Prostate gland (tissue), 2 donors: ENCODE measurements around the gene PAK1. TPM values are rescaled to one million over a fixed set of nuclear protein-coding genes. Genes with fewer than 3 reads are reported as not detected.

ENCODE experiments used
- DNase-seq: peaks from one replicate; pipeline ENCODE4 v3.0.0-alpha.2; 2019; ENCODE audit warnings: low spot score
- H3K27ac ChIP-seq, 2 donors: fragments of 200-600 bp; sonication (generic); 2 replicates each; pipeline ENCODE4 v1.5.1; 2017 to 2019
- H3K27me3 ChIP-seq: fragments of 200-600 bp; sonication (generic); replicated peaks from 2 replicates; pipeline ENCODE4 v1.5.1; 2019; ENCODE audit not compliant: insufficient read depth
- H3K36me3 ChIP-seq, 2 donors: fragments of 200-600 bp; sonication (generic); 1 replicate in 1 of 2; 2 replicates in 1 of 2; pipeline versions ENCODE4 v1.5.1 to v1.8.1; 2017 to 2019
- H3K4me1 ChIP-seq: fragments of 200-600 bp; sonication (generic); replicated peaks from 2 replicates; pipeline ENCODE4 v1.5.1; 2019
- H3K4me3 ChIP-seq, 2 donors: fragments of 200-600 bp; sonication (generic); 2 replicates each; pipeline ENCODE4 v1.5.1; 2017 to 2019
- H3K9me3 ChIP-seq: fragments of 200-600 bp; sonication (generic); 2 replicates; pipeline ENCODE4 v1.5.1; 2017
- POLR2A ChIP-seq: fragments of 450-650 bp; IDR thresholded peaks from one replicate; pipeline ENCODE4 v1.6.1; 2016; ENCODE audit warnings: antibody characterized with exemption, mild to moderate bottlenecking
- POLR2AphosphoS5 ChIP-seq: sonication (generic); formaldehyde crosslinking; IDR thresholded peaks from one replicate; pipeline ENCODE4 v1.6.1; 2017; ENCODE audit warnings: antibody characterized with exemption
- WGBS: methylation state at CpG from one replicate; pipeline ENCODE4 v1.1.5; 2018; 5-methylcytosine and 5-hydroxymethylcytosine counted together
- intact Hi-C: fragments of 100-400 bp; cut with DNase I; formaldehyde crosslinking; loops from one replicate; pipeline ENCODE4 v1.14.2; 2022
- total RNA-seq, 2 donors: library from RNA; depleted of rRNA; stranded (reverse); fragments of >200 nt; gene quantifications; one replicate each; pipeline ENCODE4 v1.1.0, GENCODE V29; 2016
- TF ChIP-seq, protein P1 (sequence below), 4 experiments: fragments of 200-600 bp in 2 of 4; fragments of 450-650 bp in 2 of 4; sonication (generic) in 2 of 4; IDR thresholded peaks; 1 replicate in 3 of 4; 2 replicates in 1 of 4; pipeline ENCODE4 v1.5.1; 2016 to 2019; ENCODE audit warnings: antibody characterized with exemption in 4 of 4, mild to moderate bottlenecking in 2 of 4, moderate library complexity in 2 of 4

Gene PAK1
- total RNA-seq, 2 donors from 2014 or later, result 39.6 to 61.7 TPM

DNA sequence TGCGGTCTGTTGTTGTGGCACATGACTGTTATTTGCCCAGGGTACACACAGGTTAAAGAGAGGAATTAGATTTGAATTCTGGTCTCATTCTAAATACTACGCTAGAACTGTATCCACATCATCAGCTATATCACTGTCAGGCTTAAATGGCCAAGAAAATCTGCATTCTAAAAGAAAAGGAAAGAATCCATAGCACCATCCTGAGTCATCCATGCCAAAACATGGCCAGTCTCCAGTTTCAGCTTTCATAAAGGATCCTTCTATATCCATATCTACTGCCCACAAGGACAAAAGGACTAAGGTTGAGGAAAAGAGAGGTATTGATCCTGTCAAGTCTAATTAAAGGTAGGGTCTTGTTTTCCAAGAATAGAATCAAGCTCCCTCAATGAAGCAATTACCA, 98.8 kb downstream of the PAK1 start:
- H3K36me3 ChIP-seq, result no peaks in the 10 kb centered on the region
- no peaks in the 10 kb centered on the region for H3K27me3 ChIP-seq
- H3K27ac ChIP-seq, result no peak overlapping the region
- WGBS, result 86% methylated on average over 2 of the region's 2 CpGs
- H3K4me3 ChIP-seq, result no peak overlapping the region
- TF ChIP-seq POLR2A (no peak), POLR2AphosphoS5 (no peak)
- TF ChIP-seq, protein P1, sequence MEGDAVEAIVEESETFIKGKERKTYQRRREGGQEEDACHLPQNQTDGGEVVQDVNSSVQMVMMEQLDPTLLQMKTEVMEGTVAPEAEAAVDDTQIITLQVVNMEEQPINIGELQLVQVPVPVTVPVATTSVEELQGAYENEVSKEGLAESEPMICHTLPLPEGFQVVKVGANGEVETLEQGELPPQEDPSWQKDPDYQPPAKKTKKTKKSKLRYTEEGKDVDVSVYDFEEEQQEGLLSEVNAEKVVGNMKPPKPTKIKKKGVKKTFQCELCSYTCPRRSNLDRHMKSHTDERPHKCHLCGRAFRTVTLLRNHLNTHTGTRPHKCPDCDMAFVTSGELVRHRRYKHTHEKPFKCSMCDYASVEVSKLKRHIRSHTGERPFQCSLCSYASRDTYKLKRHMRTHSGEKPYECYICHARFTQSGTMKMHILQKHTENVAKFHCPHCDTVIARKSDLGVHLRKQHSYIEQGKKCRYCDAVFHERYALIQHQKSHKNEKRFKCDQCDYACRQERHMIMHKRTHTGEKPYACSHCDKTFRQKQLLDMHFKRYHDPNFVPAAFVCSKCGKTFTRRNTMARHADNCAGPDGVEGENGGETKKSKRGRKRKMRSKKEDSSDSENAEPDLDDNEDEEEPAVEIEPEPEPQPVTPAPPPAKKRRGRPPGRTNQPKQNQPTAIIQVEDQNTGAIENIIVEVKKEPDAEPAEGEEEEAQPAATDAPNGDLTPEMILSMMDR (IDR thresholded peaks at IDR 0.05), result no peak
- DNase-seq, result no peak
- H3K4me1 ChIP-seq, result no peaks in the 10 kb centered on the region
- H3K9me3 ChIP-seq, result no peaks in the 10 kb centered on the region
- intact Hi-C loops, result no loop called here

DNA sequence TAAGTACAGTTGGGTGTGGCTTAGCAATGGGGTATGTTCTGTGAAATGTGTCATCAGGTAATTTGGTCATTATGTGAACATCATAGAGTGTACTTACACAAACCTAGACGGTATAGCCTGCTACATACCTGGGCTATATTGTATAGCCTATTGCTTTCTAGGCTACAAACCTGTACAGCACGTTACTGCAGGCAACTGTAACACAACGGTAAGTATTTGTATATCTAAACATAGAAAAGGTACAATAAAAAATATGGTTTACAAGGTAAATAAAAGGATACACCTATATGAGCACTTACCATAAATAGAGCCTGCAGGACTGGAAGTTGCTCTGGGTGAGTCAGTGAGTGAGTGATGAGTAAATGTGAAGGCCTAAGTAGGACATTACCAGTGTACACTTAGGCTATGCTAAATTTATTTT, 99.3 kb downstream of the PAK1 start:
- no peak for TF ChIP-seq POLR2A
- peak; percentile 65 for TF ChIP-seq POLR2AphosphoS5
- Histone ChIP-seq H3K4me1 (no peaks in the 10 kb centered on the region), H3K27me3 (no peaks in the 10 kb centered on the region), H3K4me3 (no peak overlapping the region), H3K36me3 (no peaks in the 10 kb centered on the region), H3K9me3 (no peaks in the 10 kb centered on the region), H3K27ac (no peak overlapping the region)
- whole genome bisulfite sequencing, result 58% methylated on average over 3 of the region's 3 CpGs
- peak; percentile 6 for DNase-seq
- intact Hi-C loops, result no loop called here

DNA sequence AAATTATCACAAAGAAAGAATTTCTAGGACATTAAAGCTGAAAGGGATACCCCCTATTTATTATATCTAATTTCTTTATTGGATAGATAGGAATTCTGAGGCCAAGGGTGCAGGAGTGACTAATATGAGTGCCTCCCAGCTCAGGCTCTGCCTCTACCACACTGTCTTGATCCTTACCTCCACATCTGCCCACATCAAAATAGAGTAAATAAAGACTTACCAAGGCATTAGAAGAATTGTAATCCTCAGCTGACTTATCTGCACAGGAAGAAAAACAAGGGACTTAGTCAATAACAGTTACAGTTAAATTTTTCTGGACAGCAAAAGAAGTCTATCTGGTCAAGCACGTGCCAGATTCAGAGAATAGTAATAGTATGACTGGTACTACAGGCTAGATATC, 99.8 kb downstream of the PAK1 start:
- Histone ChIP-seq H3K9me3 (no peaks in the 10 kb centered on the region), H3K27ac (no peak overlapping the region), H3K36me3 (no peaks in the 10 kb centered on the region), H3K27me3 (no peaks in the 10 kb centered on the region), H3K4me3 (no peak overlapping the region), H3K4me1 (no peaks in the 10 kb centered on the region)
- WGBS, result 89% methylated on average over 1 of the region's 1 CpG
- TF ChIP-seq POLR2AphosphoS5, result no peak
- TF ChIP-seq, protein P1 (IDR thresholded peaks at IDR 0.05), result no peak
- TF ChIP-seq POLR2A, result no peak
- DNase-seq, result no peak
- intact Hi-C loops, result no loop called here

DNA sequence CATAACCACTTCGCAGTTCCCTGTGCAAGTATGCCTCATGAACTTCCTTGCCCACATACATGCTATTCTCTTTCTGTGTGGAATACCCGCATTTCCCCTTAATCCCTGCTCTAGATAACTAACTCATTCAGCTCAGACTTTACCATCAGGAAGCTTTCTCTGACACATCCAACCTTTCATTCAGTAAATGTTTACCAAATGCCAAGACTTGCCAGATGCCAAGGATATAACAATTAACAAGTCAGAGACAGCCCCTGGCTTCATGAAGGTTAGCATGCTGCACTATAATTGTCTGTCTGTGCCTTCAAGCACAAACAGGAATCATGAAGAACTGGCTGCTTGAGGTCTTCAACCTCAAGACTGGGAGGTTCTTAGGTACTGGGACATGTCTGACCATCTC, 101.2 kb downstream of the PAK1 start:
- no peaks in the 10 kb centered on the region for H3K27me3 ChIP-seq
- H3K9me3 ChIP-seq, result no peaks in the 10 kb centered on the region
- DNase-seq, result no peak
- H3K27ac ChIP-seq, result no peak overlapping the region
- intact Hi-C loops, result no loop called here
- H3K4me3 ChIP-seq, result no peak overlapping the region
- no peaks in the 10 kb centered on the region for H3K36me3 ChIP-seq
- TF ChIP-seq, protein P1 (IDR thresholded peaks at IDR 0.05), result no peak
- TF ChIP-seq POLR2AphosphoS5 (no peak), POLR2A (no peak)
- no peaks in the 10 kb centered on the region for H3K4me1 ChIP-seq
- 75% methylated on average over 2 of the region's 2 CpGs for WGBS

DNA sequence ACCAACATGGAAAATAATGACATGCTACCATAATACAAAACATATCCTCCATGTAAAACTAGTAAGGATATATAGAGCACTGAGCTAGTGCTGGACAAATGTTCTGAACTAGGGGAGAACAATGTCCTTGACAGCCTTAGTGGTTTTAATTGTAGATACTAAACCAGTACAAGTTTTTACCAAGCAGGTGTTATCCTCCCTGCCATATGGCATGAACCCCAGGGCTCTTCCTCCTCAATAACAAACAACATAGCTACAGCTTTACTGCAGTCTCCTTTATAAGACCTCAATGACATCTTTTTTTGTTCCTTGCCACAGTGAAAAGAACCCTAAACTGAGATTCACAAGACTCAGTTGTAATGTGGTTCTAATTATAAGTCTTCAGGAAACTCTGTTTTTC, 102.2 kb downstream of the PAK1 start:
- no peak for DNase-seq
- Histone ChIP-seq H3K4me3 (no peak overlapping the region), H3K36me3 (no peaks in the 10 kb centered on the region), H3K4me1 (no peaks in the 10 kb centered on the region), H3K27ac (no peak overlapping the region), H3K27me3 (no peaks in the 10 kb centered on the region), H3K9me3 (no peaks in the 10 kb centered on the region)
- TF ChIP-seq, protein P1 (IDR thresholded peaks at IDR 0.05), result no peak
- TF ChIP-seq POLR2A, result no peak
- intact Hi-C loops, result no loop called here
